Lung (tissue), 12 donors: ENCODE results near the gene ANKRD44. TPM values are rescaled to one million over a fixed set of nuclear protein-coding genes. Genes with fewer than 3 reads are reported as not detected.

Source experiments
- ATAC-seq: fragments of 200-7000 bp; cut with Tn5 transposase; one replicate; pipeline ENCODE4 v1.9.1; 2020; ENCODE audit warnings: moderate number of reproducible peaks; ENCODE audit not compliant: insufficient read depth, low FRiP score
- DNase-seq, 3 donors: peaks; one replicate each; pipeline ENCODE4 v3.0.0-alpha.2; 2013 to 2017
- H3K27ac ChIP-seq, 2 donors: one replicate each; pipeline ENCODE4 v1.5.1; 2013; ENCODE audit warnings: mild to moderate bottlenecking in 2 of 2, moderate library complexity in 2 of 2, control low read depth in 1 of 2, inconsistent platforms in 1 of 2, low read depth in 1 of 2, low read length in 1 of 2
- H3K27me3 ChIP-seq, 3 donors: one replicate each; pipeline ENCODE4 v1.5.1; 2013; ENCODE audit warnings: low read length in 2 of 3; ENCODE audit not compliant: control insufficient read depth in 3 of 3, insufficient read depth in 3 of 3
- H3K36me3 ChIP-seq, 4 donors: one replicate each; pipeline ENCODE4 v1.5.1; 2013; ENCODE audit warnings: low read length in 4 of 4, mild to moderate bottlenecking in 1 of 4, moderate library complexity in 1 of 4; ENCODE audit not compliant: control insufficient read depth in 4 of 4, insufficient read depth in 4 of 4
- H3K4me1 ChIP-seq, 5 donors: one replicate each; pipeline ENCODE4 v1.5.1; 2013; ENCODE audit warnings: low read length in 5 of 5, mild to moderate bottlenecking in 2 of 5, moderate library complexity in 1 of 5; ENCODE audit not compliant: control insufficient read depth in 5 of 5, insufficient read depth in 5 of 5
- H3K4me3 ChIP-seq: one replicate; pipeline ENCODE4 v1.5.1; 2013; ENCODE audit warnings: mild to moderate bottlenecking, control low read depth, moderate library complexity
- H3K9ac ChIP-seq, 2 donors: one replicate each; pipeline ENCODE4 v1.5.1; 2013; ENCODE audit warnings: low read length in 2 of 2, control low read depth in 1 of 2; ENCODE audit not compliant: insufficient read depth in 1 of 2
- H3K9me3 ChIP-seq, 4 donors: one replicate each; pipeline ENCODE4 v1.5.1; 2013; ENCODE audit warnings: low read length in 3 of 4, mild to moderate bottlenecking in 1 of 4, moderate library complexity in 1 of 4; ENCODE audit not compliant: control insufficient read depth in 4 of 4, insufficient read depth in 3 of 4
- CTCF ChIP-seq: IDR thresholded peaks from 2 replicates; pipeline ENCODE4 v1.5.1; 2012; ENCODE audit warnings: mild to moderate bottlenecking; ENCODE audit errors: control extremely low read depth, extremely low read depth
- WGBS, 2 donors: extraction: QIAGEN DNeasy Blood & Tissue Kit; methylation state at CpG; one replicate each; pipeline ENCODE4 v1.1.7; 2013; 5-methylcytosine and 5-hydroxymethylcytosine counted together
- polyA plus RNA-seq, 2 donors: library from polyadenylated mRNA; stranded (reverse); fragments of 200-250 nt; gene quantifications; one replicate each; pipeline ENCODE4 v1.2.1, GENCODE V29; 2013
- total RNA-seq, 2 donors: library from RNA; depleted of rRNA in 1 of 2; stranded (reverse); fragments of >200 nt in 1 of 2; gene quantifications; one replicate each; pipeline ENCODE4 v1.2.1, GENCODE V29; 2014 to 2021
- donor health status: control.
- donor health status: control.
- donor health status: Bipolar disorder and iron deficiency.
- donor health status: healthy.
- donor health status: DM: yes; HTN: yes; CAD: no.

ANKRD44 gene
- total and polyA plus RNA-seq, 4 donors = 7.1 to 73.8 (median 20.3) TPM

- H3K27ac ChIP-seq = no peak overlapping the region
- H3K27me3 ChIP-seq = no peaks in the 10 kb centered on the region
- no peak overlapping the region for H3K9ac ChIP-seq
- WGBS, 2 donors = 82 to 91% methylated on average over 7 of the region's 7 CpGs
- H3K4me1 ChIP-seq = peaks cover 0 to 5% (median 0%) of the 10 kb centered on the region in 5 donors
- H3K4me3 ChIP-seq = no peak overlapping the region
- no peak for ATAC-seq
- peaks cover 0 to 23% (median 6%) of the 10 kb centered on the region in 4 donors for H3K36me3 ChIP-seq
- no peak for TF ChIP-seq CTCF
- H3K9me3 ChIP-seq = no peaks in the 10 kb centered on the region
- DNase-seq = no peak
These were observed 229.9 kb downstream of the ANKRD44 start for GRCh38 chr2:197080578-197081216.

GRCh38 chr2:197079832-197080555, 230.6 kb downstream of the ANKRD44 start:
- no peak for TF ChIP-seq CTCF
- 80 to 92% methylated on average over 6 of the region's 6 CpGs for WGBS, 2 donors
- Histone ChIP-seq H3K9ac (no peak overlapping the region), H3K4me3 (no peak overlapping the region), H3K36me3 (peaks cover 0 to 23% (median 6%) of the 10 kb centered on the region in 4 donors), H3K4me1 (peaks cover 0 to 5% (median 0%) of the 10 kb centered on the region in 5 donors), H3K9me3 (no peaks in the 10 kb centered on the region), H3K27ac (no peak overlapping the region), H3K27me3 (no peaks in the 10 kb centered on the region)
- DNase-seq (no peak), ATAC-seq (no peak)

- H3K9ac ChIP-seq = no peak overlapping the region
- no peak for DNase-seq
- 69 to 83% methylated on average over 3 of the region's 3 CpGs for WGBS, 2 donors
- no peak overlapping the region for H3K4me3 ChIP-seq
- no peaks in the 10 kb centered on the region for H3K27me3 ChIP-seq
- TF ChIP-seq CTCF = no peak
- H3K36me3 ChIP-seq = peaks cover 0 to 23% (median 6%) of the 10 kb centered on the region in 4 donors
- ATAC-seq = no peak
- no peaks in the 10 kb centered on the region for H3K9me3 ChIP-seq
- H3K27ac ChIP-seq = peak overlapping the region in 1 of 2 donors; percentile 21
- H3K4me1 ChIP-seq = peaks cover 0 to 5% (median 0%) of the 10 kb centered on the region in 5 donors
These were observed 231.2 kb downstream of the ANKRD44 start for GRCh38 chr2:197079414-197079813.
